SK-N-SH (cell line): ENCODE data around the gene EXOC7.

Experiments used
- CTCF ChIP-seq: fragments of 200-600 bp; sonication (generic); IDR thresholded peaks from 2 replicates; pipeline ENCODE4 v1.6.1; 2017; ENCODE audit warnings: antibody characterized with exemption, mild to moderate bottlenecking, moderate library complexity
- EP300 ChIP-seq, 2 experiments: IDR thresholded peaks; 2 replicates each; pipeline versions ENCODE4 v1.4.0 to v1.6.1; 2012; ENCODE audit warnings: borderline replicate concordance in 1 of 2, low read depth in 1 of 2, low read length in 1 of 2
- FOSL2 ChIP-seq: IDR thresholded peaks from 2 replicates; pipeline ENCODE4 v1.4.0; 2012; ENCODE audit warnings: low read depth, mild to moderate bottlenecking, moderate library complexity, borderline replicate concordance
- FOXJ3 ChIP-seq: sonication (generic); formaldehyde crosslinking; IDR thresholded peaks from 2 replicates; pipeline ENCODE4 v1.5.1; 2020; ENCODE audit warnings: mild to moderate bottlenecking, missing genetic modification reagents
- PBX3 ChIP-seq: IDR thresholded peaks from 2 replicates; pipeline ENCODE4; 2012
- TCF12 ChIP-seq: IDR thresholded peaks from 2 replicates; pipeline ENCODE4 v1.4.0; 2012
- USF1 ChIP-seq: IDR thresholded peaks from 2 replicates; pipeline ENCODE4 v1.4.0; 2012; ENCODE audit warnings: low read depth, borderline replicate concordance
- YY1 ChIP-seq: IDR thresholded peaks from 2 replicates; pipeline ENCODE4 v1.4.0; 2012; ENCODE audit warnings: low read depth, mild to moderate bottlenecking
- TF ChIP-seq, protein P1 (sequence below): IDR thresholded peaks from 2 replicates; pipeline ENCODE4 v1.4.0; 2012; ENCODE audit warnings: low read depth

- no peak for TF ChIP-seq CTCF
- TF ChIP-seq USF1 = no peak
- no peak for TF ChIP-seq EP300 (IDR thresholded peaks at IDR 0.05; ENCODE audit: borderline replicate concordance in 1 of 2, low read depth in 1 of 2, low read length in 1 of 2)
- no peak for TF ChIP-seq FOSL2
- TF ChIP-seq, protein P1, sequence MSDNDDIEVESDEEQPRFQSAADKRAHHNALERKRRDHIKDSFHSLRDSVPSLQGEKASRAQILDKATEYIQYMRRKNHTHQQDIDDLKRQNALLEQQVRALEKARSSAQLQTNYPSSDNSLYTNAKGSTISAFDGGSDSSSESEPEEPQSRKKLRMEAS = no peak
- no peak for TF ChIP-seq YY1
- no peak for TF ChIP-seq PBX3
- no peak for TF ChIP-seq FOXJ3 (CRISPR knock-in tag)
- TF ChIP-seq TCF12 = no peak
Measured at GRCh38 chr17:76153202-76153601, 49.6 kb upstream of the EXOC7 start.
